HEK293T (cell line): ENCODE data around the gene FMO1.

Source experiments
- ARNT ChIP-seq: fragments of 450-650 bp; IDR thresholded peaks from 2 replicates; pipeline ENCODE4 v1.6.1; 2017; ENCODE audit warnings: mild to moderate bottlenecking
- BHLHE40 ChIP-seq: fragments of 450-650 bp; IDR thresholded peaks from 2 replicates; pipeline ENCODE4 v1.6.1; 2016; ENCODE audit warnings: mild to moderate bottlenecking, moderate library complexity, borderline replicate concordance
- CTBP1 ChIP-seq: fragments of 450-650 bp; IDR thresholded peaks from 2 replicates; pipeline ENCODE4 v1.6.1; 2016; ENCODE audit warnings: borderline replicate concordance
- FOXA1 ChIP-seq: fragments of 450-650 bp; IDR thresholded peaks from 2 replicates; pipeline ENCODE4 v1.6.1; 2016; ENCODE audit warnings: mild to moderate bottlenecking
- FOXM1 ChIP-seq: fragments of 450-650 bp; IDR thresholded peaks from 2 replicates; pipeline ENCODE4 v1.6.1; 2017; ENCODE audit warnings: mild to moderate bottlenecking, borderline replicate concordance
- HDGF ChIP-seq: fragments of 450-650 bp; IDR thresholded peaks from 2 replicates; pipeline ENCODE4 v1.6.1; 2017; ENCODE audit warnings: antibody characterized with exemption, borderline replicate concordance
- L3MBTL2 ChIP-seq: fragments of 450-650 bp; conservative IDR thresholded peaks from 2 replicates; pipeline ENCODE4 v1.6.1; 2016; ENCODE audit warnings: mild to moderate bottlenecking
- LEF1 ChIP-seq: fragments of 450-650 bp; IDR thresholded peaks from 2 replicates; pipeline ENCODE4 v1.6.1; 2017; ENCODE audit warnings: mild to moderate bottlenecking, borderline replicate concordance
- NFRKB ChIP-seq: fragments of 450-650 bp; IDR thresholded peaks from 2 replicates; pipeline ENCODE4 v1.6.1; 2016; ENCODE audit warnings: mild to moderate bottlenecking, moderate library complexity
- SP1 ChIP-seq: fragments of 450-650 bp; IDR thresholded peaks from 2 replicates; pipeline ENCODE4 v1.6.1; 2017
- SUZ12 ChIP-seq: fragments of 450-650 bp; IDR thresholded peaks from 2 replicates; pipeline ENCODE4 v1.6.1; 2016; ENCODE audit warnings: mild to moderate bottlenecking
- TARDBP ChIP-seq: fragments of 450-650 bp; IDR thresholded peaks from 2 replicates; pipeline ENCODE4 v1.6.1; 2016
- ZNF384 ChIP-seq: fragments of 450-650 bp; IDR thresholded peaks from 2 replicates; pipeline ENCODE4 v1.6.1; 2016

GRCh38 chr1:171220581-171221054, 27.7 kb upstream of the FMO1 start:
- no peak for TF ChIP-seq BHLHE40
- TF ChIP-seq LEF1, result no peak
- TF ChIP-seq SUZ12, result no peak
- no peak for TF ChIP-seq FOXA1
- no peak for TF ChIP-seq ARNT
- TF ChIP-seq ZNF384, result no peak
- no peak for TF ChIP-seq TARDBP
- no peak for TF ChIP-seq NFRKB
- TF ChIP-seq SP1, result no peak
- no peak for TF ChIP-seq FOXM1
- TF ChIP-seq L3MBTL2, result no peak
- no peak for TF ChIP-seq CTBP1
- no peak for TF ChIP-seq HDGF
